Lower lobe of right lung (tissue), 2 donors: Measurements from ENCODE around the gene PTPRN2. TPM values are rescaled to one million over a fixed set of nuclear protein-coding genes. Genes with fewer than 3 reads are reported as not detected.
"Not testable (repeated sequence)": the region's sequence is repeated elsewhere in the genome, so short reads cannot be mapped to it uniquely, and the experiment has no call there.

Experiments
- ATAC-seq, 2 donors: fragments of 200-7000 bp; cut with Tn5 transposase; one replicate each; pipeline ENCODE4 v1.9.1; 2020 to 2022; ENCODE audit warnings: mild to moderate bottlenecking in 2 of 2, moderate library complexity in 2 of 2
- DNase-seq: peaks from one replicate; pipeline ENCODE4 v3.0.0-alpha.2; 2020
- H3K27ac ChIP-seq: fragments of 200-600 bp; one replicate; pipeline ENCODE4 v1.8.0; 2022
- H3K27me3 ChIP-seq: fragments of 200-600 bp; one replicate; pipeline ENCODE4 v1.8.0; 2022; ENCODE audit warnings: low read depth
- H3K36me3 ChIP-seq: fragments of 200-600 bp; one replicate; pipeline ENCODE4 v1.8.0; 2022; ENCODE audit warnings: mild to moderate bottlenecking
- H3K4me1 ChIP-seq: fragments of 200-600 bp; one replicate; pipeline ENCODE4 v1.8.0; 2022
- H3K4me3 ChIP-seq: fragments of 200-600 bp; one replicate; pipeline ENCODE4 v1.8.0; 2022; ENCODE audit warnings: mild to moderate bottlenecking
- H3K9me3 ChIP-seq: fragments of 200-600 bp; one replicate; pipeline ENCODE4 v1.8.0; 2022
- intact Hi-C: fragments of 100-400 bp; cut with DNase I; formaldehyde crosslinking; loops from one replicate; pipeline ENCODE4 v1.11.0; 2022
- total RNA-seq: library from RNA; stranded (reverse); fragmentation: NEBNext Ultra II Directional; extraction: Animal tissue kit (Norgen Biotek cat#: 25700); gene quantifications from one replicate; pipeline ENCODE4 v1.2.1, GENCODE V29; 2021
- TF ChIP-seq, protein P1 (sequence below): fragments of 200-600 bp; IDR thresholded peaks from one replicate; pipeline ENCODE4 v1.8.0; 2022; ENCODE audit warnings: antibody characterized with exemption, mild to moderate bottlenecking
- donor health status: DM: no; HTN: yes; CAD: no; lungs with severe emphysema.

The PTPRN2 gene
- total RNA-seq, 1 donor from 2014 or later: 6.8 TPM

DNA sequence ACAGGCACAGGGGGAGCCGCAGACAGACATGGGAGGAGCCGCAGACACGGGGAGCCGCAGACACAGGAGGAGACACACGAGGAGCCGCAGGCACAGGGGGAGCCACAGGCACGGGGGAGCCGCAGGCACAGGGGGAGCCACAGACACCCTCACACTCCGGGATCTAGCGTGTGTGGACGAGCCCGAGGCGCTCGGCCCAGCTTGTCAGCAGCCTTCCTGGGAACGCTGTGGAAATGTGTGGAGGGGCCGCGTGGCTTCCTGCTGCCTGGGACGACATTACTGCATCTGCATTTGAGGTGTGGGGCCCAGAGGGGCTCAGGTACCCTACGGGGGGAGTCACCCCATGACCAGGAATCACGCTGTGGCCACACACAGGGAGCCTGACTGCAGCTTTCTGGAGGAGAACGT, 313.2 kb downstream of the PTPRN2 start:
- H3K27ac ChIP-seq: no peak overlapping the region
- H3K36me3 ChIP-seq: no peaks in the 10 kb centered on the region
- H3K4me1 ChIP-seq: no peaks in the 10 kb centered on the region
- no peak overlapping the region for H3K4me3 ChIP-seq
- ATAC-seq: no peak
- H3K9me3 ChIP-seq: no peaks in the 10 kb centered on the region
- no peaks in the 10 kb centered on the region for H3K27me3 ChIP-seq
- DNase-seq: no peak
- TF ChIP-seq, protein P1, sequence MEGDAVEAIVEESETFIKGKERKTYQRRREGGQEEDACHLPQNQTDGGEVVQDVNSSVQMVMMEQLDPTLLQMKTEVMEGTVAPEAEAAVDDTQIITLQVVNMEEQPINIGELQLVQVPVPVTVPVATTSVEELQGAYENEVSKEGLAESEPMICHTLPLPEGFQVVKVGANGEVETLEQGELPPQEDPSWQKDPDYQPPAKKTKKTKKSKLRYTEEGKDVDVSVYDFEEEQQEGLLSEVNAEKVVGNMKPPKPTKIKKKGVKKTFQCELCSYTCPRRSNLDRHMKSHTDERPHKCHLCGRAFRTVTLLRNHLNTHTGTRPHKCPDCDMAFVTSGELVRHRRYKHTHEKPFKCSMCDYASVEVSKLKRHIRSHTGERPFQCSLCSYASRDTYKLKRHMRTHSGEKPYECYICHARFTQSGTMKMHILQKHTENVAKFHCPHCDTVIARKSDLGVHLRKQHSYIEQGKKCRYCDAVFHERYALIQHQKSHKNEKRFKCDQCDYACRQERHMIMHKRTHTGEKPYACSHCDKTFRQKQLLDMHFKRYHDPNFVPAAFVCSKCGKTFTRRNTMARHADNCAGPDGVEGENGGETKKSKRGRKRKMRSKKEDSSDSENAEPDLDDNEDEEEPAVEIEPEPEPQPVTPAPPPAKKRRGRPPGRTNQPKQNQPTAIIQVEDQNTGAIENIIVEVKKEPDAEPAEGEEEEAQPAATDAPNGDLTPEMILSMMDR: no peak
- intact Hi-C loops: no loop called here

DNA sequence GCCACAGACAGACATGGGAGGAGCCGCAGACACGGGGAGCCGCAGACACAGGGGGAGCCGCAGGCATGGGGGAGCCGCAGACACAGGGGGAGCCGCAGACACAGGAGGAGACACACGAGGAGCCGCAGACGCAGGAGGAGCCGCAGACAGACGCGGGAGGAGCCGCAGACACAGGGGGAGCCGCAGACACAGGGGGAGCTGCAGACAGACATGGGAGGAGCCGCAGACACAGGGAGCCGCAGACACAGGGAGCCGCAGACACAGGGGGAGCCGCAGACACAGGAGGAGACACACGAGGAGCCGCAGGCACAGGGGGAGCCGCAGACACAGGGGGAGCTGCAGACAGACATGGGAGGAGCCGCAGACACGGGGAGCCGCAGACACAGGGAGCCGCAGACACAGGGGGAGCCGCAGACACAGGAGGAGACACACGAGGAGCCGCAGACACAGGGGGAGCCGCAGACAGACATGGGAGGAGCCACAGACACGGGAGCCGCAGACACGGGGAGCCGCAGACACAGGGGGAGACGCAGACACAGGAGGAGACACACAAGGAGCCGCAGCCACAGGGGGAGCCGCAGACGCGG, 313.8 kb downstream of the PTPRN2 start:
- H3K27me3 ChIP-seq, H3K36me3 ChIP-seq, H3K4me1 ChIP-seq, H3K4me3 ChIP-seq, DNase-seq, intact Hi-C loops, H3K27ac ChIP-seq, ATAC-seq, H3K9me3 ChIP-seq: not testable (repeated sequence)

DNA sequence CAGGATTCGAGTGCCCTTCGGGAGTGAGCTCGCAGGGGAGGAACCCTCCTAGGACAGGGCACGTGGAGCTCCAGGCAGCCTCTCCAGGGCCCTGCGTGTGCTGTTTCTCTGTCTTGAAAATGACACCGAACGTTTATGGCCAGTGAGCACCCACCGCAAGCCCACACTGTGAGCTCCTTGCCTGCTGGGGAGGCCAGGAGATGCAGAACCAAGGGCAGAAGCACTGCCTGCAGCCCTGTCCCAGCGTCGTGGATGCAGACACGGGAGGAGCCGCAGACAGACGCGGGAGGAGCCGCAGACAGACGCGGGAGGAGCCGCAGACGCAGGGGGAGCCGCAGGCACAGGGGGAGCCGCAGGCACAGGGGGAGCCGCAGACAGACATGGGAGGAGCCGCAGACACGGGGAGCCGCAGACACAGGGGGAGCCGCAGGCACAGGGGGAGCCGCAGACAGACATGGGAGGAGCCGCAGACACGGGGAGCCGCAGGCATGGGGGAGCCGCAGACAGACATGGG, 314.4 kb downstream of the PTPRN2 start:
- H3K27me3 ChIP-seq: no peaks in the 10 kb centered on the region
- ATAC-seq (no peak), DNase-seq (no peak)
- H3K36me3 ChIP-seq: no peaks in the 10 kb centered on the region
- H3K4me1 ChIP-seq: no peaks in the 10 kb centered on the region
- TF ChIP-seq, protein P1: no peak
- no peaks in the 10 kb centered on the region for H3K9me3 ChIP-seq
- no peak overlapping the region for H3K27ac ChIP-seq
- intact Hi-C loops: no loop called here
- H3K4me3 ChIP-seq: no peak overlapping the region

DNA sequence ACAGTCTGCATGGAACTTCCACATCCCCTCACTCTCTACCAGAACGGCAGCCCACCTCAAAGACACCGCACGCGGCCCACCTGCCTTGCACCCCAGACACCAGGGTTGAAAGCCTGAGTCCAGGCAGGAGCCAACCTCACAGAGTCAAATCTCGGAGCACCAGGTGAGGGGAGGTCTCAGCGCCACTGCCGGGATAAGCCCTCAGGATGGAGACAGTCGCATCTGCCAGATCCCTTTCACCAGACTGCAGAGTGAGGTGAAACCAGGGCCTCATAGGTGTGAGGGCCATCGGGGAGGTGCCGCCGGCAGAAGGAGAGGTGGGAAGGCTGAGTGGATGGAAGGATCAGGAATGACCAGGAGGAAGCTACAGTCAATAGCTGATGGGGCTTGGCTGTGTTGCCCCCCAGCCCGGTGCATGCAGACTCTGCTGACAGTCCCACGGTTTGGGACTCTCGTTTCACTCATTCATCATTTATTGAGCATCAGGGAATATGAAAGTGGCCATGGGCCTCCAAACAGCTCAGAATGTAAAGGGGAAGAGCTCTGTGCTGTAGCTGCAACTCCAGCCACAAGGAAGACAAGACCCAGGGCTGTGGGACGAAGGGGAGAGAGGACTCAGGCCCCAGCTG, 315.0 kb downstream of the PTPRN2 start:
- no peak for DNase-seq

DNA sequence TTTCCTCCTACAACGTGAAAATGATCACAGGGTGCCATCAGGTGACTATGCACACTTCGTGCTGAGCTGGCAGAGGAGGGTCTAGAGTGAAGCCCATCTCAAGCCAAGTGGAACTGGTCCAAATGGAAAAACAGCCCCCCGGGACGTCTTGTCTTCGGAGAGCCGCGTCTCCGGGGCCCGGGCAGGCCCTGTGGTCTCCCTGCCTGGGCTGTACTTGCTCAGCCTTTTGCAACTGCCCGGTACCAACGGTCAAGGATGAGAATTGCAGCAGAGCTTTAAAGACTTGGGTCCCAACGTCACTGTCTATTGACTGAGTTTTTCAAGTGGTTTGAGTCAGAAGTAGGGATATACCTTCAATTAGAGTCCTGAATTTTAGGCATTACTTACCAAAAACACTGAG, 315.5 kb downstream of the PTPRN2 start:
- no peaks in the 10 kb centered on the region for H3K36me3 ChIP-seq
- DNase-seq (no peak), ATAC-seq (no peak)
- H3K27ac ChIP-seq: no peak overlapping the region
- H3K4me1 ChIP-seq: no peaks in the 10 kb centered on the region
- no peak overlapping the region for H3K4me3 ChIP-seq
- TF ChIP-seq, protein P1: no peak
- H3K9me3 ChIP-seq: no peaks in the 10 kb centered on the region
- intact Hi-C loops: no loop called here
- H3K27me3 ChIP-seq: no peaks in the 10 kb centered on the region

More for the DNA sequence above, 315.0 kb downstream of the PTPRN2 start:
- H3K9me3 ChIP-seq: no peaks in the 10 kb centered on the region
- intact Hi-C loops: no loop called here
- no peaks in the 10 kb centered on the region for H3K36me3 ChIP-seq
- H3K27ac ChIP-seq: no peak overlapping the region
- TF ChIP-seq, protein P1: no peak
- H3K4me3 ChIP-seq: no peak overlapping the region
- no peak for ATAC-seq
- H3K27me3 ChIP-seq: no peaks in the 10 kb centered on the region
- no peaks in the 10 kb centered on the region for H3K4me1 ChIP-seq

DNA sequence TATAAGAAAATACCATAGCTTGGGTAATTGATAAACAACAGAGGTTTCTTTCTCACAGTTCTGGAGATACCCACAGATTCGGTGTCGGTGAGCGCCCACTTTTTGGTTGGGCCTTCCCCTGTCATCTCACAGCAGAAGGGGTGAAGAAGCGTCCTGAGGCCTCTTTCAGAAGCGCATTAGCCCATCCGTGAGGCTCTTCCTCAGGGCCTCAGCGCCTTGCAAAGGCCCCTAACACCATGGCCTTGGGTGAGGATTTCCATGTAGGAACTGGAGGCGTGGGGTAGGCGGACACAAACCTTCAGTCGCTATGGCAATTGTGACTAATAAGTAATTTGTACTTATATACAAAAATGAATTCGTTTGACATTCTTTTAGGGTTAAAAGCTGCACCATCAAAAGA, 316.0 kb downstream of the PTPRN2 start:
- H3K4me3 ChIP-seq: no peak overlapping the region
- ATAC-seq: no peak
- no peaks in the 10 kb centered on the region for H3K36me3 ChIP-seq
- TF ChIP-seq, protein P1: no peak
- H3K4me1 ChIP-seq: no peaks in the 10 kb centered on the region
- no peaks in the 10 kb centered on the region for H3K27me3 ChIP-seq
- no peak for DNase-seq
- H3K9me3 ChIP-seq: no peaks in the 10 kb centered on the region
- intact Hi-C loops: no loop called here
- no peak overlapping the region for H3K27ac ChIP-seq
